K562 (cell line): Measurements from ENCODE around the gene FGF14. TPM values are rescaled to one million over a fixed set of nuclear protein-coding genes. Genes with fewer than 3 reads are reported as not detected.

Source experiments
- ATAC-seq: fragments of 200-7000 bp; cut with Tn5 transposase; 3 replicates; pipeline ENCODE4 v1.9.1; 2020; ENCODE audit warnings: moderate library complexity
- BruUV-seq: library from RNA; stranded (reverse); fragments of 400-500 nt; replicated peaks from 2 replicates; lab custom pipeline; 2021; lab: Mats Ljungman, UMichigan
- CTCF ChIA-PET: fragments of 300-600 bp; formaldehyde crosslinking; extraction: SDS; loops from one replicate; lab custom pipeline; 2021; ENCODE audit warnings: low intra/inter-chr PET ratio; lab: Yijun Ruan, JAX
- POLR2A ChIA-PET: fragments of 300-600, 350-650 bp; sonication (Branson Sonifier 250); formaldehyde crosslinking; extraction: SDS; loops from one replicate; lab custom pipeline; 2021; ENCODE audit warnings: antibody characterized with exemption, inconsistent platforms; lab: Yijun Ruan, JAX
- DNase-seq, 4 experiments: peaks; one replicate each; pipeline versions ENCODE4 v3.0.0 to v3.0.0-alpha.2; 2011 to 2018; ENCODE audit warnings: low spot score in 3 of 4, mixed read lengths in 3 of 4; ENCODE audit errors: extremely low read depth in 1 of 4
- FAIRE-seq: peaks from 2 replicates; lab custom pipeline; 2011; peaks lifted over from hg19 to GRCh38; lab: Jason Lieb, UNC
- H2AFZ ChIP-seq: 2 replicates; pipeline ENCODE4 v1.6.0; 2011; ENCODE audit warnings: low read depth, low read length, control low read depth, inconsistent platforms
- H3K27ac ChIP-seq: fragments of 200-600 bp; 3 replicates; pipeline ENCODE4 v1.8.0; 2011; ENCODE audit warnings: low read depth, mild to moderate bottlenecking, control low read depth, inconsistent platforms, low read length, moderate library complexity, mixed read lengths; ENCODE audit errors: extremely low read depth
- H3K27me3 ChIP-seq, 2 experiments: fragments of 300-600 bp in 1 of 2; 2 replicates in 1 of 2; 3 replicates in 1 of 2; pipeline versions ENCODE4 v1.6.0 to v1.8.0; 2011; ENCODE audit warnings: inconsistent platforms in 2 of 2, low read length in 2 of 2, mild to moderate bottlenecking in 1 of 2, mixed read lengths in 1 of 2, moderate library complexity in 1 of 2; ENCODE audit not compliant: control insufficient read depth in 2 of 2, insufficient read depth in 2 of 2
- H3K36me3 ChIP-seq: fragments of 300-600 bp; 3 replicates; pipeline ENCODE4 v1.8.0; 2011; ENCODE audit warnings: mild to moderate bottlenecking, low read length, inconsistent platforms; ENCODE audit not compliant: control insufficient read depth, insufficient read depth
- H3K4me1 ChIP-seq, 2 experiments: fragments of 200-600 bp in 1 of 2; replicated peaks in 1 of 2; 2 replicates in 1 of 2; 3 replicates in 1 of 2; pipeline versions ENCODE4 v1.5.1 to v1.8.0; 2011; ENCODE audit warnings: inconsistent platforms in 2 of 2, low read length in 2 of 2, mild to moderate bottlenecking in 1 of 2, mixed read lengths in 1 of 2, moderate library complexity in 1 of 2; ENCODE audit not compliant: control insufficient read depth in 2 of 2, insufficient read depth in 2 of 2
- H3K4me2 ChIP-seq: 2 replicates; pipeline ENCODE4 v1.6.1; 2011; ENCODE audit warnings: low read length, control low read depth, inconsistent platforms, mixed read lengths; ENCODE audit not compliant: insufficient read depth
- H3K4me3 ChIP-seq: fragments of 200-600 bp; sonication (generic), shearing (Covaris generic); 2 replicates; pipeline ENCODE4 v1.5.1; 2016; ENCODE audit warnings: control low read depth, inconsistent platforms
- H3K79me2 ChIP-seq: fragments of 200-600 bp; 3 replicates; pipeline ENCODE4 v1.8.0; 2011; ENCODE audit warnings: low read length, inconsistent platforms; ENCODE audit not compliant: control insufficient read depth, insufficient read depth
- H3K9ac ChIP-seq, 2 experiments: 2 replicates each; pipeline versions ENCODE4 v1.6.0 to v1.6.1; 2011; ENCODE audit warnings: low read depth in 2 of 2, low read length in 2 of 2, control low read depth in 1 of 2, inconsistent platforms in 1 of 2, mild to moderate bottlenecking in 1 of 2, mixed read lengths in 1 of 2; ENCODE audit not compliant: insufficient read depth in 1 of 2
- H3K9me1 ChIP-seq: one replicate; pipeline ENCODE4 v1.6.0; 2011; ENCODE audit warnings: inconsistent platforms, mild to moderate bottlenecking, low read length, moderate library complexity; ENCODE audit not compliant: control insufficient read depth, insufficient read depth
- H3K9me3 ChIP-seq: replicated peaks from 2 replicates; pipeline ENCODE4 v1.5.1; 2011; ENCODE audit warnings: low read depth, low read length, inconsistent platforms; ENCODE audit not compliant: control insufficient read depth, insufficient read depth
- H4K20me1 ChIP-seq: replicated peaks from 2 replicates; pipeline ENCODE4 v1.6.1; 2011; ENCODE audit warnings: low read length, inconsistent platforms, mixed read lengths; ENCODE audit not compliant: control insufficient read depth, insufficient read depth
- ARID3B ChIP-seq: fragments of 250-450 bp; sonication (Bioruptor Pico); IDR thresholded peaks from 2 replicates; pipeline ENCODE4 v1.4.0; 2020; ENCODE audit warnings: borderline replicate concordance
- ATF1 ChIP-seq, 2 experiments: fragments of 450-650 bp in 1 of 2; IDR thresholded peaks; 2 replicates each; pipeline ENCODE4 v1.6.1; 2016; ENCODE audit warnings: missing compliant biosample characterization in 1 of 2, missing genetic modification characterization in 1 of 2
- BMI1 ChIP-seq: fragments of 150-350 bp; IDR thresholded peaks from 2 replicates; pipeline ENCODE4 v1.6.1; 2014; ENCODE audit warnings: low read length
- DIDO1 ChIP-seq: fragments of 450-650 bp; IDR thresholded peaks from 2 replicates; pipeline ENCODE4 v1.6.1; 2016; ENCODE audit warnings: low read depth, missing biosample characterization, missing genetic modification characterization
- HIVEP1 ChIP-seq: fragments of 250-450 bp; sonication (Bioruptor Pico); IDR thresholded peaks from 2 replicates; pipeline ENCODE4 v1.4.0; 2020; ENCODE audit warnings: mild to moderate bottlenecking
- PCBP1 ChIP-seq: fragments of 200-400 bp; formaldehyde crosslinking; IDR thresholded peaks from 2 replicates; pipeline ENCODE4 v1.6.1; 2018; ENCODE audit warnings: mild to moderate bottlenecking, low read depth, low read length; ENCODE audit not compliant: poor library complexity, severe bottlenecking
- PHF21A ChIP-seq: fragments of 450-650 bp; IDR thresholded peaks from 2 replicates; pipeline ENCODE4 v1.6.1; 2017; ENCODE audit warnings: low read depth, borderline replicate concordance
- PHTF2 ChIP-seq: fragments of 250-450 bp; sonication (Bioruptor Pico); IDR thresholded peaks from 2 replicates; pipeline ENCODE4 v1.5.0; 2021; ENCODE audit warnings: mild to moderate bottlenecking
- RBM25 ChIP-seq: fragments of 200-400 bp; formaldehyde crosslinking; IDR thresholded peaks from 2 replicates; pipeline ENCODE4 v1.6.1; 2018; ENCODE audit warnings: low read length, low read depth, moderate library complexity; ENCODE audit not compliant: severe bottlenecking
- ZKSCAN3 ChIP-seq: fragments of 250-450 bp; sonication (Bioruptor Pico); IDR thresholded peaks from 2 replicates; pipeline ENCODE4 v1.4.0; 2020
- ZNF217 ChIP-seq: sonication (generic); formaldehyde crosslinking; IDR thresholded peaks from 2 replicates; pipeline ENCODE4 v1.8.0; 2022; ENCODE audit warnings: mild to moderate bottlenecking, missing genetic modification reagents
- WGBS: fragments of 100-300 bp; shearing (Covaris generic); methylation state at CpG from one replicate; pipeline ENCODE4 v1.1.6; 2016; ENCODE audit warnings: low coverage, mixed read lengths; ENCODE audit not compliant: insufficient coverage; ENCODE audit errors: missing lambda C conversion rate; 5-methylcytosine and 5-hydroxymethylcytosine counted together
- in situ Hi-C: fragments of 300-500 bp; cut with MboI; formaldehyde crosslinking; loops from 4 replicates; pipeline ENCODE4 v1.15.0; 2018; ENCODE audit warnings: inconsistent platforms, mixed read lengths
- intact Hi-C: fragments of 100-400 bp; cut with micrococcal nuclease; formaldehyde crosslinking; loops from 2 replicates; pipeline ENCODE4 v1.14.2; 2022
- polyA plus RNA-seq, 8 experiments: library from polyadenylated mRNA; depleted of rRNA in 4 of 8; stranded (reverse) in 5 of 8; unstranded in 3 of 8; fragments of >200 nt; fragmentation: Nextera tagmentation in 2 of 8; fragmentation: Illumina TruSeq in 1 of 8; extraction: Ambion mirVana in 2 of 8; extraction: Trizol in 1 of 8; gene quantifications; 2 replicates each; pipeline versions ENCODE4 v1.2.1 to v1.2.3, GENCODE V29; 2011 to 2014; ENCODE audit warnings: inconsistent platforms in 1 of 8, missing spikeins in 1 of 8
- total RNA-seq, 7 experiments: library from RNA; depleted of rRNA in 6 of 7; stranded (reverse); fragments of >200 nt in 6 of 7; fragmentation: Illumina TruSeq in 2 of 7; extraction: Trizol in 2 of 7; gene quantifications; 2 replicates each; pipeline versions ENCODE4 v1.2.1 to v1.2.3, GENCODE V29; 2011 to 2021; ENCODE audit warnings: low replicate concordance in 1 of 7
- TF ChIP-seq, protein P1 (sequence below), 2 experiments: fragments of 450-650 bp; conservative IDR thresholded peaks; 2 replicates each; pipeline ENCODE4 v1.6.1; 2017; ENCODE audit warnings: mild to moderate bottlenecking in 2 of 2, moderate library complexity in 2 of 2

Gene FGF14
- total and polyA plus RNA-seq, 9 of the 15 experiments (the other 6 are each of a cell fraction or from before 2014, with no cell fraction given) = not detected

- no peak for TF ChIP-seq ARID3B
- TF ChIP-seq ZKSCAN3 = no peak
- TF ChIP-seq PHTF2 = no peak
- TF ChIP-seq, protein P1, sequence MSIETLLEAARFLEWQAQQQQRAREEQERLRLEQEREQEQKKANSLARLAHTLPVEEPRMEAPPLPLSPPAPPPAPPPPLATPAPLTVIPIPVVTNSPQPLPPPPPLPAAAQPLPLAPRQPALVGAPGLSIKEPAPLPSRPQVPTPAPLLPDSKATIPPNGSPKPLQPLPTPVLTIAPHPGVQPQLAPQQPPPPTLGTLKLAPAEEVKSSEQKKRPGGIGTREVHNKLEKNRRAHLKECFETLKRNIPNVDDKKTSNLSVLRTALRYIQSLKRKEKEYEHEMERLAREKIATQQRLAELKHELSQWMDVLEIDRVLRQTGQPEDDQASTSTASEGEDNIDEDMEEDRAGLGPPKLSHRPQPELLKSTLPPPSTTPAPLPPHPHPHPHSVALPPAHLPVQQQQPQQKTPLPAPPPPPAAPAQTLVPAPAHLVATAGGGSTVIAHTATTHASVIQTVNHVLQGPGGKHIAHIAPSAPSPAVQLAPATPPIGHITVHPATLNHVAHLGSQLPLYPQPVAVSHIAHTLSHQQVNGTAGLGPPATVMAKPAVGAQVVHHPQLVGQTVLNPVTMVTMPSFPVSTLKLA (conservative IDR thresholded peaks at IDR 0.05) = no peak
- no peak for TF ChIP-seq ZNF217
- no peak for TF ChIP-seq HIVEP1
- no peak for TF ChIP-seq RBM25
- no peak for TF ChIP-seq BMI1
- TF ChIP-seq ATF1 (CRISPR knock-in tag; IDR thresholded peaks at IDR 0.05) = no peak
- no peak for TF ChIP-seq ATF1 (tag; IDR thresholded peaks at IDR 0.05)
Observed at GRCh38 chr13:101773062-101773461, 628.8 kb downstream of the FGF14 start (continued).

- ChIA-PET POLR2A (no interaction called here), CTCF (no interaction called here)
- no TSS peak for BruUV-seq
- Histone ChIP-seq H3K9me3 (no peaks in the 10 kb centered on the region), H3K9ac (no peak overlapping the region), H3K79me2 (no peaks in the 10 kb centered on the region), H3K27ac (no peak overlapping the region), H3K27me3 (no peaks in the 10 kb centered on the region), H3K4me1 (no peaks in the 10 kb centered on the region), H4K20me1 (no peaks in the 10 kb centered on the region), H3K4me2 (no peak overlapping the region), H3K36me3 (no peaks in the 10 kb centered on the region), H2AFZ (no peak overlapping the region), H3K4me3 (no peak overlapping the region), H3K9me1 (no peaks in the 10 kb centered on the region)
- FAIRE-seq = no peak
- DNase-seq = no peak
- no peak for TF ChIP-seq PCBP1
- no peak for TF ChIP-seq PHF21A
- no peak for TF ChIP-seq DIDO1 (tag)
- no peak for ATAC-seq
- in situ Hi-C loops (no loop called here), intact Hi-C loops (no loop called here)
- 3% methylated on average over 3 of the region's 4 CpGs for WGBS
Observed at GRCh38 chr13:101767131-101767530, 634.7 kb downstream of the FGF14 start.
